Upper lobe of right lung (tissue), 1 donor: ENCODE measurements around the gene DNAJB6. TPM values are rescaled to one million over a fixed set of nuclear protein-coding genes. Genes with fewer than 3 reads are reported as not detected.

ENCODE experiments used
- ATAC-seq: fragments of 200-7000 bp; cut with Tn5 transposase; one replicate; pipeline ENCODE4 v1.9.1; 2020; ENCODE audit warnings: mild to moderate bottlenecking, moderate library complexity
- DNase-seq: peaks from one replicate; pipeline ENCODE4 v3.0.0-alpha.2; 2020
- H3K27ac ChIP-seq: fragments of 200-600 bp; one replicate; pipeline ENCODE4 v1.8.0; 2022
- H3K27me3 ChIP-seq: fragments of 200-600 bp; one replicate; pipeline ENCODE4 v1.8.0; 2022; ENCODE audit warnings: mild to moderate bottlenecking
- H3K36me3 ChIP-seq: fragments of 200-600 bp; one replicate; pipeline ENCODE4 v1.8.0; 2022
- H3K4me1 ChIP-seq: fragments of 200-600 bp; one replicate; pipeline ENCODE4 v1.8.0; 2022
- H3K4me3 ChIP-seq: fragments of 200-600 bp; one replicate; pipeline ENCODE4 v1.8.0; 2022; ENCODE audit warnings: mild to moderate bottlenecking
- H3K9me3 ChIP-seq: fragments of 200-600 bp; one replicate; pipeline ENCODE4 v1.8.0; 2022
- CTCF ChIP-seq: fragments of 200-600 bp; IDR thresholded peaks from one replicate; pipeline ENCODE4 v1.8.0; 2022; ENCODE audit warnings: antibody characterized with exemption
- intact Hi-C: fragments of 100-400 bp; cut with DNase I; formaldehyde crosslinking; loops from one replicate; pipeline ENCODE4 v1.11.0; 2022
- total RNA-seq: library from RNA; stranded (reverse); fragmentation: NEBNext Ultra II Directional; extraction: Animal tissue kit (Norgen Biotek cat#: 25700); gene quantifications from one replicate; pipeline ENCODE4 v1.2.1, GENCODE V29; 2021
- donor health status: DM: no; HTN: yes; CAD: no; lungs with severe emphysema.

DNAJB6 gene
- total RNA-seq, 1 donor from 2014 or later = 95.8 TPM

- Histone ChIP-seq H3K9me3 (no peaks in the 10 kb centered on the region), H3K4me1 (no peaks in the 10 kb centered on the region), H3K36me3 (no peaks in the 10 kb centered on the region), H3K4me3 (no peak overlapping the region), H3K27me3 (peaks cover 34% of the 10 kb centered on the region), H3K27ac (no peak overlapping the region)
- DNase-seq (no peak), ATAC-seq (no peak)
- TF ChIP-seq CTCF = no peak
- intact Hi-C loops = no loop called here
Measured at GRCh38 chr7:157462840-157463239, 126.0 kb downstream of the DNAJB6 start.

- H3K27ac ChIP-seq = no peak overlapping the region
- intact Hi-C loops = no loop called here
- ATAC-seq = no peak
- no peaks in the 10 kb centered on the region for H3K9me3 ChIP-seq
- H3K27me3 ChIP-seq = peaks cover 34% of the 10 kb centered on the region
- H3K4me1 ChIP-seq = no peaks in the 10 kb centered on the region
- H3K36me3 ChIP-seq = no peaks in the 10 kb centered on the region
- no peak overlapping the region for H3K4me3 ChIP-seq
- TF ChIP-seq CTCF = no peak
- DNase-seq = no peak
Measured at GRCh38 chr7:157463245-157463644, 126.4 kb downstream of the DNAJB6 start.

GRCh38 chr7:157464111-157464970 is 127.5 kb downstream of the DNAJB6 start:
- ATAC-seq (no peak), DNase-seq (peak; percentile 52)
- H3K27ac ChIP-seq = no peak overlapping the region
- no peak for TF ChIP-seq CTCF
- H3K4me1 ChIP-seq = no peaks in the 10 kb centered on the region
- intact Hi-C loops = no loop called here
- peaks cover 34% of the 10 kb centered on the region for H3K27me3 ChIP-seq
- H3K36me3 ChIP-seq = no peaks in the 10 kb centered on the region
- no peak overlapping the region for H3K4me3 ChIP-seq
- H3K9me3 ChIP-seq = no peaks in the 10 kb centered on the region

- no peak overlapping the region for H3K4me3 ChIP-seq
- TF ChIP-seq CTCF = no peak
- H3K9me3 ChIP-seq = no peaks in the 10 kb centered on the region
- DNase-seq = peak; percentile 55
- no peaks in the 10 kb centered on the region for H3K4me1 ChIP-seq
- no peaks in the 10 kb centered on the region for H3K36me3 ChIP-seq
- H3K27ac ChIP-seq = no peak overlapping the region
- peaks cover 29% of the 10 kb centered on the region for H3K27me3 ChIP-seq
- intact Hi-C loops = no loop called here
- no peak for ATAC-seq
Measured at GRCh38 chr7:157464971-157465886, 128.4 kb downstream of the DNAJB6 start.

GRCh38 chr7:157465891-157466866 is 129.4 kb downstream of the DNAJB6 start:
- DNase-seq (no peak), ATAC-seq (no peak)
- TF ChIP-seq CTCF = no peak
- intact Hi-C loops = no loop called here
- H3K9me3 ChIP-seq = no peaks in the 10 kb centered on the region
- no peak overlapping the region for H3K27ac ChIP-seq
- H3K4me3 ChIP-seq = no peak overlapping the region
- H3K27me3 ChIP-seq = peaks cover 28% of the 10 kb centered on the region
- H3K36me3 ChIP-seq = no peaks in the 10 kb centered on the region
- H3K4me1 ChIP-seq = no peaks in the 10 kb centered on the region
